ENCODE results near the gene LYRM7.

Gene LYRM7

GRCh38 chr5:131254741-131255140, 84.0 kb downstream of the LYRM7 start:
- ATAC-seq, result peak; percentile 53
- Mint-ChIP-seq H3K4me3 (peak overlapping the region; percentile 86 to 95), H3K9me3 (no peaks in the 10 kb centered on the region), H3K27me3 (no peaks in the 10 kb centered on the region), H3K4me1 (peaks cover 82% of the 10 kb centered on the region), H3K27ac (peak overlapping the region; percentile 96 to 98)
- DNase-seq, result no peak

Data from stimulated activated naive CD8-positive, alpha-beta T cell treated with anti-CD3 and anti-CD28 coated beads, Interleukin-15, amount 100 ng/mL, for 72 hours (primary cell).